Tibial artery (tissue), 4 donors: Measurements from ENCODE around the gene A3GALT2.
A peak's percentile ranks its signal among the peaks of the same experiment; 100 is the strongest.

Experiments
- DNase-seq, 2 donors: peaks; one replicate each; pipeline ENCODE4 v3.0.0-alpha.2; 2019
- H3K27ac ChIP-seq, 2 donors: fragments of 200-600 bp; sonication (generic) in 1 of 2; 1 replicate in 1 of 2; 2 replicates in 1 of 2; pipeline ENCODE4 v1.5.1; 2018 to 2019; ENCODE audit warnings: mild to moderate bottlenecking in 1 of 2
- H3K27me3 ChIP-seq, 2 donors: fragments of 200-600 bp; sonication (generic) in 1 of 2; one replicate each; pipeline versions ENCODE4 v1.5.1 to v1.6.0; 2016 to 2019
- H3K36me3 ChIP-seq, 3 donors: fragments of 200-600 bp; sonication (generic) in 2 of 3; one replicate each; pipeline ENCODE4 v1.5.1; 2016 to 2019; ENCODE audit warnings: mild to moderate bottlenecking in 2 of 3
- H3K4me1 ChIP-seq, 4 donors: fragments of 200-600 bp; sonication (generic) in 2 of 4; 1 replicate in 3 of 4; 2 replicates in 1 of 4; pipeline ENCODE4 v1.5.1; 2016 to 2019
- H3K4me3 ChIP-seq, 2 donors: fragments of 200-600 bp; sonication (generic) in 1 of 2; 1 replicate in 1 of 2; 2 replicates in 1 of 2; pipeline ENCODE4 v1.5.1; 2018 to 2019; ENCODE audit warnings: mild to moderate bottlenecking in 2 of 2
- H3K9me3 ChIP-seq, 3 donors: fragments of 200-600 bp; sonication (generic) in 1 of 3; one replicate each; pipeline ENCODE4 v1.5.1; 2016 to 2019
- CTCF ChIP-seq, 2 experiments: fragments of 200-600 bp in 1 of 2; fragments of 450-650 bp in 1 of 2; IDR thresholded peaks; one replicate each; pipeline ENCODE4 v1.5.1; 2017 to 2019; ENCODE audit warnings: antibody characterized with exemption in 2 of 2, mild to moderate bottlenecking in 1 of 2, moderate library complexity in 1 of 2
- intact Hi-C: fragments of 100-400 bp; cut with DNase I; formaldehyde crosslinking; loops from one replicate; pipeline ENCODE4 v1.15.0; 2023; ENCODE audit warnings: low total_unique reads

A3GALT2 gene

GRCh38 chr1:33265780-33266605 lies 54.9 kb downstream of the A3GALT2 start:
- peak in 1 of 2 donors; percentile 24 for DNase-seq
- Histone ChIP-seq H3K27ac (no peak overlapping the region), H3K36me3 (peaks cover 0 to 20% (median 10%) of the 10 kb centered on the region in 3 donors), H3K27me3 (no peaks in the 10 kb centered on the region), H3K9me3 (no peaks in the 10 kb centered on the region), H3K4me1 (peaks cover 0 to 97% (median 71%) of the 10 kb centered on the region in 4 donors), H3K4me3 (no peak overlapping the region)
- no peak for TF ChIP-seq CTCF (IDR thresholded peaks at IDR 0.05)
- intact Hi-C loops, result loop anchor here (10.0 kb wide), 1 partner anchor 81 kb away; the partner anchor contains the start of gene TRIM62

GRCh38 chr1:33263890-33264504 lies 56.9 kb downstream of the A3GALT2 start:
- DNase-seq, result no peak
- no peaks in the 10 kb centered on the region for H3K9me3 ChIP-seq
- H3K36me3 ChIP-seq, result peaks cover 0 to 8% (median 0%) of the 10 kb centered on the region in 3 donors
- no peak overlapping the region for H3K4me3 ChIP-seq
- H3K27me3 ChIP-seq, result no peaks in the 10 kb centered on the region
- H3K4me1 ChIP-seq, result peaks cover 6 to 97% (median 78%) of the 10 kb centered on the region in 4 donors
- intact Hi-C loops, result loop anchor here (5.0 to 10.0 kb wide), 2 partner anchors 33 to 79 kb away; partner anchors contain the start of gene TRIM62
- H3K27ac ChIP-seq, result peak overlapping the region in 1 of 2 donors; percentile 4
- no peak for TF ChIP-seq CTCF (IDR thresholded peaks at IDR 0.05)

- no peak for TF ChIP-seq CTCF (IDR thresholded peaks at IDR 0.05)
- Histone ChIP-seq H3K4me1 (peaks cover 10 to 87% (median 79%) of the 10 kb centered on the region in 4 donors), H3K9me3 (no peaks in the 10 kb centered on the region), H3K36me3 (peaks cover 0 to 8% (median 0%) of the 10 kb centered on the region in 3 donors), H3K4me3 (no peak overlapping the region), H3K27me3 (no peaks in the 10 kb centered on the region), H3K27ac (peak overlapping the region; percentile 53 to 96)
- DNase-seq, result no peak
- intact Hi-C loops, result loop anchor here (5.0 to 10.0 kb wide), 2 partner anchors 36 to 77 kb away; partner anchors contain the start of gene TRIM62
Observed at GRCh38 chr1:33261344-33261743, 59.6 kb downstream of the A3GALT2 start.

GRCh38 chr1:33260439-33260838 lies 60.5 kb downstream of the A3GALT2 start:
- Histone ChIP-seq H3K27ac (peak overlapping the region; percentile 53 to 96), H3K4me3 (no peak overlapping the region), H3K27me3 (no peaks in the 10 kb centered on the region), H3K4me1 (peaks cover 10 to 81% (median 73%) of the 10 kb centered on the region in 4 donors), H3K9me3 (no peaks in the 10 kb centered on the region), H3K36me3 (peaks cover 0 to 8% (median 0%) of the 10 kb centered on the region in 3 donors)
- intact Hi-C loops, result loop anchor here (5.0 to 10.0 kb wide), 2 partner anchors 37 to 76 kb away; partner anchors contain the start of gene TRIM62
- no peak for DNase-seq
- no peak for TF ChIP-seq CTCF (IDR thresholded peaks at IDR 0.05)

- Histone ChIP-seq H3K27ac (peak overlapping the region; percentile 53 to 96), H3K4me1 (peaks cover 10 to 79% (median 69%) of the 10 kb centered on the region in 4 donors), H3K36me3 (peaks cover 0 to 8% (median 0%) of the 10 kb centered on the region in 3 donors), H3K27me3 (no peaks in the 10 kb centered on the region), H3K9me3 (no peaks in the 10 kb centered on the region), H3K4me3 (no peak overlapping the region)
- intact Hi-C loops, result loop anchor here (5.0 to 10.0 kb wide), 2 partner anchors 37 to 75 kb away; partner anchors contain the start of gene TRIM62
- TF ChIP-seq CTCF (IDR thresholded peaks at IDR 0.05), result no peak
- DNase-seq, result no peak
Observed at GRCh38 chr1:33259879-33260278, 61.0 kb downstream of the A3GALT2 start.
